Measurements from ENCODE around the gene RCOR1.

The RCOR1 gene

GRCh38 chr14:102589761-102590290 is 2.6 kb upstream of the RCOR1 start:
- TF ChIP-seq SPI1 (IDR thresholded peaks at IDR 0.05; ENCODE audit: borderline replicate concordance, low read depth) (no peak), POLR2AphosphoS5 (IDR thresholded peaks at IDR 0.05; ENCODE audit: low read depth) (no peak), GABPA (IDR thresholded peaks at IDR 0.05; ENCODE audit: low read depth) (no peak)
- TF ChIP-seq, protein P1, sequence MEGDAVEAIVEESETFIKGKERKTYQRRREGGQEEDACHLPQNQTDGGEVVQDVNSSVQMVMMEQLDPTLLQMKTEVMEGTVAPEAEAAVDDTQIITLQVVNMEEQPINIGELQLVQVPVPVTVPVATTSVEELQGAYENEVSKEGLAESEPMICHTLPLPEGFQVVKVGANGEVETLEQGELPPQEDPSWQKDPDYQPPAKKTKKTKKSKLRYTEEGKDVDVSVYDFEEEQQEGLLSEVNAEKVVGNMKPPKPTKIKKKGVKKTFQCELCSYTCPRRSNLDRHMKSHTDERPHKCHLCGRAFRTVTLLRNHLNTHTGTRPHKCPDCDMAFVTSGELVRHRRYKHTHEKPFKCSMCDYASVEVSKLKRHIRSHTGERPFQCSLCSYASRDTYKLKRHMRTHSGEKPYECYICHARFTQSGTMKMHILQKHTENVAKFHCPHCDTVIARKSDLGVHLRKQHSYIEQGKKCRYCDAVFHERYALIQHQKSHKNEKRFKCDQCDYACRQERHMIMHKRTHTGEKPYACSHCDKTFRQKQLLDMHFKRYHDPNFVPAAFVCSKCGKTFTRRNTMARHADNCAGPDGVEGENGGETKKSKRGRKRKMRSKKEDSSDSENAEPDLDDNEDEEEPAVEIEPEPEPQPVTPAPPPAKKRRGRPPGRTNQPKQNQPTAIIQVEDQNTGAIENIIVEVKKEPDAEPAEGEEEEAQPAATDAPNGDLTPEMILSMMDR (IDR thresholded peaks at IDR 0.05; ENCODE audit: insufficient read depth, low read length) = no peak
- TF ChIP-seq, protein P2, sequence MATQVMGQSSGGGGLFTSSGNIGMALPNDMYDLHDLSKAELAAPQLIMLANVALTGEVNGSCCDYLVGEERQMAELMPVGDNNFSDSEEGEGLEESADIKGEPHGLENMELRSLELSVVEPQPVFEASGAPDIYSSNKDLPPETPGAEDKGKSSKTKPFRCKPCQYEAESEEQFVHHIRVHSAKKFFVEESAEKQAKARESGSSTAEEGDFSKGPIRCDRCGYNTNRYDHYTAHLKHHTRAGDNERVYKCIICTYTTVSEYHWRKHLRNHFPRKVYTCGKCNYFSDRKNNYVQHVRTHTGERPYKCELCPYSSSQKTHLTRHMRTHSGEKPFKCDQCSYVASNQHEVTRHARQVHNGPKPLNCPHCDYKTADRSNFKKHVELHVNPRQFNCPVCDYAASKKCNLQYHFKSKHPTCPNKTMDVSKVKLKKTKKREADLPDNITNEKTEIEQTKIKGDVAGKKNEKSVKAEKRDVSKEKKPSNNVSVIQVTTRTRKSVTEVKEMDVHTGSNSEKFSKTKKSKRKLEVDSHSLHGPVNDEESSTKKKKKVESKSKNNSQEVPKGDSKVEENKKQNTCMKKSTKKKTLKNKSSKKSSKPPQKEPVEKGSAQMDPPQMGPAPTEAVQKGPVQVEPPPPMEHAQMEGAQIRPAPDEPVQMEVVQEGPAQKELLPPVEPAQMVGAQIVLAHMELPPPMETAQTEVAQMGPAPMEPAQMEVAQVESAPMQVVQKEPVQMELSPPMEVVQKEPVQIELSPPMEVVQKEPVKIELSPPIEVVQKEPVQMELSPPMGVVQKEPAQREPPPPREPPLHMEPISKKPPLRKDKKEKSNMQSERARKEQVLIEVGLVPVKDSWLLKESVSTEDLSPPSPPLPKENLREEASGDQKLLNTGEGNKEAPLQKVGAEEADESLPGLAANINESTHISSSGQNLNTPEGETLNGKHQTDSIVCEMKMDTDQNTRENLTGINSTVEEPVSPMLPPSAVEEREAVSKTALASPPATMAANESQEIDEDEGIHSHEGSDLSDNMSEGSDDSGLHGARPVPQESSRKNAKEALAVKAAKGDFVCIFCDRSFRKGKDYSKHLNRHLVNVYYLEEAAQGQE (IDR thresholded peaks at IDR 0.05; ENCODE audit: insufficient replicate concordance, low read depth) = no peak
- Histone ChIP-seq H3K4me3 (replicated peaks; ENCODE audit: insufficient read depth, low read length) (no peak overlapping the region), H3K27ac (replicated peaks) (no peak overlapping the region), H3K27me3 (ENCODE audit: insufficient read depth, poor library complexity, severe bottlenecking) (no peaks in the 10 kb centered on the region)
- DNase-seq (ENCODE audit: low read depth in 1 of 2, low spot score in 1 of 2) = no peak

GRCh38 chr14:102590667-102591099 is 1.8 kb upstream of the RCOR1 start:
- Histone ChIP-seq H3K27ac (replicated peaks) (peak overlapping the region; percentile 100), H3K27me3 (ENCODE audit: insufficient read depth, poor library complexity, severe bottlenecking) (no peaks in the 10 kb centered on the region), H3K4me3 (replicated peaks; ENCODE audit: insufficient read depth, low read length) (no peak overlapping the region)
- DNase-seq (ENCODE audit: low read depth in 1 of 2, low spot score in 1 of 2) = no peak
- TF ChIP-seq, protein P2 (IDR thresholded peaks at IDR 0.05; ENCODE audit: insufficient replicate concordance, low read depth) = no peak
- TF ChIP-seq POLR2AphosphoS5 (IDR thresholded peaks at IDR 0.05; ENCODE audit: low read depth) (no peak), GABPA (IDR thresholded peaks at IDR 0.05; ENCODE audit: low read depth) (no peak), SPI1 (IDR thresholded peaks at IDR 0.05; ENCODE audit: borderline replicate concordance, low read depth) (no peak)
- TF ChIP-seq, protein P1 (IDR thresholded peaks at IDR 0.05; ENCODE audit: insufficient read depth, low read length) = no peak

DNA sequence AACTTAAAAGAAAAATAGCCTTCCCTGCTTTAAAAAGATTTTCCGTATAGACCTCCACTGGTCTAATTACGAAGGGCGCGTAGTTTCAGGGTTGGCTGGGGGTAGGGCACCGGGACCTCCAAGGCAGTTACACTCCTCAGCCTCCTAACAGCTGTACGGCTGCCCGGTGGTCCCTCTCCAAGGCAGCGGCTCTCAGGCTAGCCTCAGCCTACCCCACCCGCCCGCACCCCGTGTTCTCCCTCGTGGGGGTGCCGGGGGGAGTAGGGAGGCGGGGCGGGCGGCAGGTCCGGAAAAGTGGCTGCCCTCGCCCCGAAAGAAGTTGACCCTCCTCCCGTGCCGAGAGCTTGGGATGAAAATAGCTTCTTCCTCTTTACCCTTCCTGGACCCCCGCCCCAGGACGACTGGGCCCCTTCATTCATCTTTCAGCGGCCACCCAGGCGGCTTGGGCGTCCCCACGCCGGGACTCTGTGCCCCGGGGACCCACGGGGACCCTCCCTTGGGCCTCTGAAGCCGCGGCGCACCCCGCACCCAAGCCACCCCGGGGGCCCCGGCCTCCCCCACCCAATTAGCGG is 991 bp upstream of the RCOR1 start:
- peak overlapping the region; percentile 100 for H3K27ac ChIP-seq (replicated peaks)
- DNase-seq (ENCODE audit: low read depth in 1 of 2, low spot score in 1 of 2) = peak in 1 of 2 experiments; percentile 46
- TF ChIP-seq GABPA (IDR thresholded peaks at IDR 0.05; ENCODE audit: low read depth) = no peak
- TF ChIP-seq SPI1 (IDR thresholded peaks at IDR 0.05; ENCODE audit: borderline replicate concordance, low read depth) = no peak
- TF ChIP-seq POLR2AphosphoS5 (IDR thresholded peaks at IDR 0.05; ENCODE audit: low read depth) = no peak
- TF ChIP-seq, protein P1 (IDR thresholded peaks at IDR 0.05; ENCODE audit: insufficient read depth, low read length) = no peak
- TF ChIP-seq, protein P2 (IDR thresholded peaks at IDR 0.05; ENCODE audit: insufficient replicate concordance, low read depth) = no peak
- no peaks in the 10 kb centered on the region for H3K27me3 ChIP-seq (ENCODE audit: insufficient read depth, poor library complexity, severe bottlenecking)
- peak overlapping the region; percentile 61 for H3K4me3 ChIP-seq (replicated peaks; ENCODE audit: insufficient read depth, low read length)

Data from HL-60 (cell line).